Embryonic facial prominence (tissue), 1 donor: ENCODE measurements around the gene PAK1.
"Not testable (repeated sequence)": the region's sequence is repeated elsewhere in the genome, so short reads cannot be mapped to it uniquely, and the experiment has no call there.

Experiments used
- DNase-seq: peaks from one replicate; pipeline ENCODE4 v3.0.0-alpha.2; 2016; ENCODE audit errors: extremely low spot score

Gene PAK1

GRCh38 chr11:77473801-77474683 lies at the start of gene PAK1:
Gene PAK1, minus strand, starts transcription at chr11:77474094. Its CDS starts 81,574 bp downstream, at chr11:77392520.
- DNase-seq, result peak; percentile 87

DNA sequence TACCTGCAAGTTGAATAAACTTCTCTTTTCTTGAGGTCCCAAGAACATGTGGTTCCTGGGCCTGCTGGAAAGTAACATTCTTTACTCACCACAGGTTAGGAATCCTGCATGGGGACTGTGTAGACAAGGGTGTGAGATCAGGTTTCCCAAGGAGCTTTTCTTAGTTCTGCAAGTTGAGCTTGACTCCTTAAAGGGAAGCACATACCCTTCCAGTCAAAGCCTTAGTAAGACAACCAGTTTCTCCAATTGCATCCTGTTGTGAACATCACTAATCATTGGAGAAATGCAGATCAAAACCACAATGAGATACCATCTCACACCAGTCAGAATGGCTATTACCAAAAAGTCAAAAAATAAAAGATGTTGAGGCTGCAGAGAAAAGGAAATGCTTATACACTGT lies 48.3 kb upstream of the PAK1 start:
- no peak for DNase-seq

GRCh38 chr11:77519847-77520246 lies 46.0 kb upstream of the PAK1 start:
- no peak for DNase-seq

GRCh38 chr11:77518471-77518870 lies 44.6 kb upstream of the PAK1 start:
- DNase-seq, result no peak

DNA sequence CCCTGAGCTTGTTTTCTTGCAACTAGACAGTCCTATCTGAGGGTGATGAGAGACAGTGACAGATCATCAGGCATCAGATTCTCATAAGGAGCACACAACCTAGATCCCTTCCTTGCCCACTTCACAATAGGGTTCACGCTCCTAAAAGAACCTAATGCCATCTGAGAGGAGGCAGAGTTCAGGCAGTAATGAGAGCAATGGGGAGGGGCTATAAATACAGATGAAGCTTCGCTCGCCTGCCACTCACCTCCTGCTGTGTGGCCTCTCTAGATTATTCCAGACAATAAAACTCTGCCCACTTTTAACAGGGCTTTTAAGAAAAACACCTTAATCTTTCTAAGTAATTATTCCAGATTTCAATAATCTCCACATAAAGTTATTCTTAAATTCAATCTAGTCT lies 43.9 kb upstream of the PAK1 start:
- no peak for DNase-seq

GRCh38 chr11:77517226-77517625 lies 43.3 kb upstream of the PAK1 start:
- DNase-seq, result no peak

- no peak for DNase-seq
Measured at GRCh38 chr11:77515483-77515882, 41.6 kb upstream of the PAK1 start.

- DNase-seq, result no peak
Measured at GRCh38 chr11:77515063-77515462, 41.2 kb upstream of the PAK1 start.

DNA sequence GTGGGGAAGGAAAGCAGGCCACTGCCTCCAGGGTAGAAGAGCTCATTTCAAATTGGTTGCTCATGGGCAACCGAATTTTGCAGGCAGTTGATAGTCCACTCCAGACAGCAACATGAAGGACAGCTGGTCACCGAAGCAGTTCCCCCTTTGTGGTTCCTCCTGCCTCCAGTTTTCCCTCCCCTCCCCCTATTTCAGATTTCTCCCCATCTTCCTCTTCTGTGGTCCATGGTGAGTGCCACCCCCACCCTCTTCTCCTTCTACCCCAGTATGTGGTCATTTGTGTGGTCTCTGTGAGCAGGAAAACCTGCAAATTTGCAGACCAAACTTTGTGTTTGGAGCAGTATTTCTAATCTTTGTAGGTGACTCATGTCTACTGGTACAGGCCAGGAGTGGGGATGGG lies 38.2 kb upstream of the PAK1 start:
- DNase-seq, result no peak

- DNase-seq, result no peak
Measured at GRCh38 chr11:77510851-77511250, 37.0 kb upstream of the PAK1 start.

DNA sequence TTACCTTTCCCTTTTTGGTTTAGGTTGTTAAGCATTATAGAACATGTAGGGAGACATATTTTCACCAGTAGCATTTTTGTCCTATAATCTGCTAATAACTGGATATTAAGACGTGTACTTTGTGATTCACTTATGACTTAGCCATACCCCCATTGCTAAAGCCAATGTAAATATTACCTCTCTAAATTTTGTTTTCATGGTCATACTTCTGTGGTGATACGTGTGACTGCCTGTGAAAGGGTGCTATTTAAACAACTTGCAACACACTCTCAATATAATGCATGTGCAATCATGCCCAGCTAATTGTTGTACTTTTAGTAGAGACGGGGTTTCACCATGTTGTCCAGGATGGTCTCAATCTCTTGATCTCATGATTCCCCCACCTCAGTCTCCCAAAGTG lies 36.2 kb upstream of the PAK1 start:
- DNase-seq, result no peak

DNA sequence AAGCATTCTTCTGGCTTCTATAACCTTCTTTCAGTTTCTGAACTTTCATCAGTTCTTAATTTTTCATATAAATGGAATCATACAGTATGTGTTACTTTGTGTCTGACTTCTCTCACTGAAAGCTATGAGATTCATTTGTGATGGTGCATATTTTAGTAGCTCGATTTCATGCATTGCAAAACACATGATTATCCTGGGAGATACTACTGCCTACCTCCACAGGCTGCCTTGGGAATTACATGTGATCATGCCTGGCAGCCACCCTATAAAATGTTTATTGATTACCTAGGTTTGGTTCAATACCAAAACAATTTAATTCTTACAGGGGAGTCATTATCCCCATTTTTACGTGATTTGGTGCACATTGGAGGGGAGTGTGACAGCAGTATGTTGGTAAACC lies 34.1 kb upstream of the PAK1 start:
- DNase-seq, result no peak

- no peak for DNase-seq
Measured at GRCh38 chr11:77506857-77507256, 33.0 kb upstream of the PAK1 start.

DNA sequence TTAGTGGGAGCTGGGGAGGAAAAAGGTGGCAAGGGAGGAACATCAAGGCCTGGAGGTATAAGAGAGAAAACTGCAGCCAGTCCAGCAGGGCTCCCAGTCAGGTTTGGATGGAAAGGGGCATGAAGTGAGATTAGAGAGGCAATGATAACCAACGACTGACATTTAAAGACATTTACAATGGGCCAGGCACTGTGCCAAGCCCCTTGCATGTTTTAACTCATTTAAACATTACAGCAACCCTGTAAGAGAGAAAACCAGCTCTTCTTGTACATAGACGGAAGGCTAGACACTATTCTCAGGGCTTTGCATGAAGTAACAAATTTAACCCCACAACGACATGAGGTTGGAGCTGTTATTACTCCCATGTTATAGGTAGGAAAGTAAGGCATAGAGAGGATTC lies 32.1 kb upstream of the PAK1 start:
- DNase-seq, result peak; percentile 21

DNA sequence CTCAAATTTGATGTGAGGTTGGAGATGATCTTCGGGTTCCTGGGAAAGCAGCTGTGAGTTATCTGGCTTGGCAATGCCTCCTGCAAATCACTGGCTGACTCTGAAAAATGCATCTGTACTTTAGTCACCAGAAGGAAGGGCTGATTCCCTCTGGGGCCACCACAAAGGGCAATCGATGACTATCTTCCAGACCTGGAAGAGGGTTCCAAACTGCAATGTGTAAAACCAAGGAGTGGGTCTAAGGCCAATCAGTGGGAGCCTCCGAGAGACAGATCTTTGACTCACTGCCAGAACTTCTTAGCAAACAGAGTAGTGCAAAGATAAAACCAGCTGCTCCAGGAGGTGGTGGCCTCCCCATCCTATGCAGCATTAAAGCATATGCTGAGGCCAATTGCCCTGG lies 29.1 kb upstream of the PAK1 start:
- no peak for DNase-seq

DNA sequence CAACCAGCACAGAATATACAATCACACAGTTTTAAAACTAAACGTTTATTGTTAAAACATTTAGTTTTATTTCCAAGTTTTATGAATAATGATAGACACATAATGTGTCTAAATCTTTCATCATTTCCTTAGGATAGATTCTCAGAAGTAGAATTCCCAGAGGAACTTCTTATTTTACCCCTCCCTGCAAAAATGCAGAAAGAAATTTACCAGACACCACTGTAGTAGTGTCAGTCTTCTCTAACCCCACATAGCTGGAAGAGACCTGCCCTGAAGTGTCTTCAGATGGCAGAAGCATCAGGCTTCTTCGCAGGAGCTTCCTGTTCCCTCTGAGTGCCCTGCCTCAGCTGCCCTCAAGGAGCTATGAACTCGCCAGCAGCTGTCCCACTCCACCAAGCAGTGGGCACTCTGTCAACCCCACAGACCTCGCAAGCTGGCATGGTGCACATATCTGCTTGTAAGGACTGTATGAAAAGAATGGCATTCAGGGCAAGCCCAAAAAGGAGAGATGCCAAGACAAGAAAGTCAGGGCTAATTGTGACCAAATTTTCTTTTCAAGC lies 28.5 kb upstream of the PAK1 start:
- DNase-seq, result no peak

- DNase-seq, result no peak
Measured at GRCh38 chr11:77501758-77502157, 27.9 kb upstream of the PAK1 start.

DNA sequence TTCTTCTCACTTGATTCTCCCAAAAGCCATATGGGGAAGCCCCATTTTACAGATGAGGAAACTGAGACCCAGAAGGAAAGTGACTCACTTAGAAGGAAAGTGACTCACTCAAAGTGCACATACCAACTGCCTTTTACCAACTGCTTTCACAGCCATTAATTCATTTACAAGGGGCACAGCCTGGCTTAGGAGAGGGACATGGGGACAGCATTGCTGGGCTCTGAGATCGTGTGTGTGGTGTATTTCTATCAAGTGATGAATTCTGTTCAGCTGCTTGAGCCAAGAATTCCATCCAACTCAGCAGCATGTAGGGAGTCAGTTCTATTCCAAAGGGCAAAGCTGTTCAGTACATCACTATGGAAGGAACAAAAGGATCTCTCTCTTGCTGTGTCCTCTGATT lies 23.5 kb upstream of the PAK1 start:
- DNase-seq, result no peak

GRCh38 chr11:77495526-77495925 lies 21.6 kb upstream of the PAK1 start:
- no peak for DNase-seq

DNA sequence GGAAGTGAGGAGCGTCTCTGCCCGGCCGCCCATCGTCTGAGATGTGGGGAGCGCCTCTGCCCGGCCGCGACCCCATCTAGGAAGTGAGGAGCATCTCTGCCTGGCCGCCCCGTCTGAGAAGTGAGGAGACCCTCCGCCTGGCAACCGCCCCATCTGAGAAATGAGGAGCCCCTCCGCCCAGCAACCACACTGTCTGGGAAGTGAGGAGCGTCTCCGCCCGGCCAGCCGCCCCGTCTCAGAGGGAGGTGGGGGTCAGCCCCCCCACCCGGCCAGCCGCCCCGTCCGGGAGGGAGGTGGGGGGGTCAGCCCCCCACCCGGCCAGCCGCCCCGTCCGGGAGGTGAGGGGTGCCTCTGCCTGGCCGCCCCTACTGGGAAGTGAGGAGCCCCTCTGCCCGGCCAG lies 16.1 kb upstream of the PAK1 start:
- DNase-seq, result not testable (repeated sequence)

DNA sequence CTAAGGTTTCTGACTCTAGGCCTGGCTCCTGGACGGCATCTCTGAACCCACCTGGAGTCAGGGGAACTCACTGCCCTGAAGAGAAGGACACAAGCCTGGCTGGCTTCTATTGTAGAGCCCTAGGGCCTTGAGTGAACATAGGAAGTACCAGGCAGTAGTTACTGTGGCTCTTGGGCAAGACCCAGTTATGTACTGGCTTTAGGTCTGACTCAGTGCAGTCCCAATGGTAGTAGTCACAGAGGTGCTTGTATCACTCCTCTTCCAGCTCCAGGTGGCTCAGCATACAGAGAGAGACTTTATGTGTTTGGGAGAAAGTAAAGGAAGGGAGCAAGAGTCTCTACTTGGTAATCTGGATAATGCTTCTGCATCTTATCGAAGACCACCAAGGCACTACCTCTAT lies 13.9 kb upstream of the PAK1 start:
- no peak for DNase-seq

GRCh38 chr11:77479746-77480352 lies 6.0 kb upstream of the PAK1 start:
- no peak for DNase-seq

DNA sequence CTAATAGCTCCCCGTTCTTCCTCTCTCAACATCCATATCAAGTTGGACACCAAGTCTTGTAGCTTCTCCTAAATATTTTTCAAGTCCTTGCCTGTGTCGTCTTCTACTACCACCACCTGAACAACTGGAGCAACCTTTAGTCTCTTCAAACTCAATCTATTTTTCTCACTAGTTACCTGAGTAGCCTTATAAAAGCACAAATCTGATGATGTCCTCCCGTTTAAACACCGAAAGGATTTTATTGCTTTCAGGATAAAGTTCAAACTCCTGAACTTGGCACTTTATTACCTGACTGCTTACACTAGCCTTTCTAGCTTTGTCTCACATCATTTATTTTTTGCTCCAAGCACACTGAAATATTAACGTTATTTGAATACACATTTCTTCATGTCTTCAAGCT lies 1.3 kb upstream of the PAK1 start:
- no peak for DNase-seq
